WTC11 (cell line): ENCODE data around the gene AFAP1L2.

Experiments used
- FOXK1 ChIP-seq: sonication (generic); formaldehyde crosslinking; IDR thresholded peaks from 2 replicates; pipeline ENCODE4 v1.8.0; 2022; ENCODE audit warnings: mild to moderate bottlenecking, moderate library complexity, missing genetic modification reagents
- FOXP1 ChIP-seq: sonication (generic); formaldehyde crosslinking; IDR thresholded peaks from 2 replicates; pipeline ENCODE4 v1.8.0; 2022; ENCODE audit warnings: missing genetic modification reagents, mild to moderate bottlenecking, moderate library complexity, borderline replicate concordance
- NFE2L1 ChIP-seq: sonication (generic); formaldehyde crosslinking; IDR thresholded peaks from 2 replicates; pipeline ENCODE4 v1.8.1; 2023; ENCODE audit warnings: missing genetic modification reagents
- NR1H2 ChIP-seq: sonication (generic); formaldehyde crosslinking; IDR thresholded peaks from 2 replicates; pipeline ENCODE4 v1.9.0; 2021; ENCODE audit warnings: mild to moderate bottlenecking, moderate library complexity, missing genetic modification reagents
- TEAD4 ChIP-seq: sonication (generic); formaldehyde crosslinking; IDR thresholded peaks from 2 replicates; pipeline ENCODE4 v1.8.0; 2022; ENCODE audit warnings: mild to moderate bottlenecking, missing genetic modification reagents
- TF ChIP-seq, protein P1 (sequence below): fragments of 200-600 bp; IDR thresholded peaks from 2 replicates; pipeline ENCODE4 v1.8.0; 2022; ENCODE audit warnings: antibody characterized with exemption
- TF ChIP-seq, protein P2 (sequence below): sonication (generic); formaldehyde crosslinking; IDR thresholded peaks from 2 replicates; pipeline ENCODE4 v1.8.0; 2022; ENCODE audit warnings: mild to moderate bottlenecking, missing genetic modification reagents

DNA sequence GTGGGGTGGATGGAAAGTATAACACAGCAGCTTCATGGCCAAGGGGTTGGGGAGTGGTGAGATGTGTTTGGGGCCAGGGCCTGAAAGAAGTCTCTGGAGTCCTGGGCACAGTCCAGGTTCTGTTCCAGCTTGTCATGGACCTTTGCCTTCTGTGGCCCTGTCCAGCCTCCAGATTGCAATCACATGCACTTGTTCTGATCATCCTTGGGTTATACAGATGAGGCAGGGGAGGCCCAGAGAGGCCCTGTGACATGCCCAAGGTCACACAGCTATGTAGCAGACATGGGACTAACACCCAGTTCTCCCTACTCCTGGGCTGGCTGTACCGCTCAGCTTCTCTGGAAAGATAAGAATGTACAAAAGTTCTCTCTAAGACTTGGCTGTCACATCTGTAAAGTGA, 153.6 kb downstream of the AFAP1L2 start:
- TF ChIP-seq, protein P1, sequence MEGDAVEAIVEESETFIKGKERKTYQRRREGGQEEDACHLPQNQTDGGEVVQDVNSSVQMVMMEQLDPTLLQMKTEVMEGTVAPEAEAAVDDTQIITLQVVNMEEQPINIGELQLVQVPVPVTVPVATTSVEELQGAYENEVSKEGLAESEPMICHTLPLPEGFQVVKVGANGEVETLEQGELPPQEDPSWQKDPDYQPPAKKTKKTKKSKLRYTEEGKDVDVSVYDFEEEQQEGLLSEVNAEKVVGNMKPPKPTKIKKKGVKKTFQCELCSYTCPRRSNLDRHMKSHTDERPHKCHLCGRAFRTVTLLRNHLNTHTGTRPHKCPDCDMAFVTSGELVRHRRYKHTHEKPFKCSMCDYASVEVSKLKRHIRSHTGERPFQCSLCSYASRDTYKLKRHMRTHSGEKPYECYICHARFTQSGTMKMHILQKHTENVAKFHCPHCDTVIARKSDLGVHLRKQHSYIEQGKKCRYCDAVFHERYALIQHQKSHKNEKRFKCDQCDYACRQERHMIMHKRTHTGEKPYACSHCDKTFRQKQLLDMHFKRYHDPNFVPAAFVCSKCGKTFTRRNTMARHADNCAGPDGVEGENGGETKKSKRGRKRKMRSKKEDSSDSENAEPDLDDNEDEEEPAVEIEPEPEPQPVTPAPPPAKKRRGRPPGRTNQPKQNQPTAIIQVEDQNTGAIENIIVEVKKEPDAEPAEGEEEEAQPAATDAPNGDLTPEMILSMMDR = no peak
- no peak for TF ChIP-seq NFE2L1 (CRISPR knock-in tag)
- no peak for TF ChIP-seq FOXK1 (CRISPR knock-in tag)
- no peak for TF ChIP-seq FOXP1 (CRISPR knock-in tag)
- TF ChIP-seq, protein P2, sequence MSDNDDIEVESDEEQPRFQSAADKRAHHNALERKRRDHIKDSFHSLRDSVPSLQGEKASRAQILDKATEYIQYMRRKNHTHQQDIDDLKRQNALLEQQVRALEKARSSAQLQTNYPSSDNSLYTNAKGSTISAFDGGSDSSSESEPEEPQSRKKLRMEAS (CRISPR knock-in tag) = no peak
- TF ChIP-seq TEAD4 (CRISPR knock-in tag) = no peak
- no peak for TF ChIP-seq NR1H2 (CRISPR knock-in tag)
